Sigmoid colon (tissue), 4 donors: ENCODE results near the gene CD27.

ENCODE experiments used
- EP300 ChIP-seq, 4 donors: sonication (generic); formaldehyde crosslinking; IDR thresholded peaks; one replicate each; pipeline ENCODE4 v1.6.1; 2017; ENCODE audit warnings: antibody characterized with exemption in 4 of 4
- POLR2A ChIP-seq, 2 donors: fragments of 450-650 bp; IDR thresholded peaks; one replicate each; pipeline ENCODE4 v1.6.1; 2016; ENCODE audit warnings: antibody characterized with exemption in 2 of 2, mild to moderate bottlenecking in 2 of 2, moderate library complexity in 2 of 2
- POLR2AphosphoS5 ChIP-seq, 4 donors: sonication (generic); formaldehyde crosslinking; IDR thresholded peaks; one replicate each; pipeline ENCODE4 v1.6.1; 2017; ENCODE audit warnings: antibody characterized with exemption in 4 of 4
- TF ChIP-seq, protein P1 (sequence below), 4 experiments: fragments of 450-650 bp in 3 of 4; fragments of 200-600 bp in 1 of 4; IDR thresholded peaks; one replicate each; pipeline ENCODE4 v1.5.1; 2016 to 2019; ENCODE audit warnings: antibody characterized with exemption in 4 of 4, mild to moderate bottlenecking in 3 of 4, moderate library complexity in 2 of 4

- TF ChIP-seq EP300 (IDR thresholded peaks at IDR 0.05): no peak
- TF ChIP-seq, protein P1, sequence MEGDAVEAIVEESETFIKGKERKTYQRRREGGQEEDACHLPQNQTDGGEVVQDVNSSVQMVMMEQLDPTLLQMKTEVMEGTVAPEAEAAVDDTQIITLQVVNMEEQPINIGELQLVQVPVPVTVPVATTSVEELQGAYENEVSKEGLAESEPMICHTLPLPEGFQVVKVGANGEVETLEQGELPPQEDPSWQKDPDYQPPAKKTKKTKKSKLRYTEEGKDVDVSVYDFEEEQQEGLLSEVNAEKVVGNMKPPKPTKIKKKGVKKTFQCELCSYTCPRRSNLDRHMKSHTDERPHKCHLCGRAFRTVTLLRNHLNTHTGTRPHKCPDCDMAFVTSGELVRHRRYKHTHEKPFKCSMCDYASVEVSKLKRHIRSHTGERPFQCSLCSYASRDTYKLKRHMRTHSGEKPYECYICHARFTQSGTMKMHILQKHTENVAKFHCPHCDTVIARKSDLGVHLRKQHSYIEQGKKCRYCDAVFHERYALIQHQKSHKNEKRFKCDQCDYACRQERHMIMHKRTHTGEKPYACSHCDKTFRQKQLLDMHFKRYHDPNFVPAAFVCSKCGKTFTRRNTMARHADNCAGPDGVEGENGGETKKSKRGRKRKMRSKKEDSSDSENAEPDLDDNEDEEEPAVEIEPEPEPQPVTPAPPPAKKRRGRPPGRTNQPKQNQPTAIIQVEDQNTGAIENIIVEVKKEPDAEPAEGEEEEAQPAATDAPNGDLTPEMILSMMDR (IDR thresholded peaks at IDR 0.05): no peak
- no peak for TF ChIP-seq POLR2A (IDR thresholded peaks at IDR 0.05)
- TF ChIP-seq POLR2AphosphoS5 (IDR thresholded peaks at IDR 0.05): no peak
Observed at GRCh38 chr12:6396031-6396430, 48.7 kb upstream of the CD27 start.
